Effector memory CD8-positive, alpha-beta T cell (primary cell): ENCODE results near the gene DVL2.

Source experiments
- ATAC-seq: fragments of 150-1000 bp; cut with Tn5 transposase; replicated peaks from 2 replicates; pipeline ENCODE4 v1.10.0; 2021; ENCODE audit warnings: mild to moderate bottlenecking, moderate library complexity
- DNase-seq, 3 experiments: peaks; one replicate each; pipeline ENCODE4 v3.0.0; 2021
- H3K27ac Mint-ChIP-seq, 2 donors: one replicate each; pipeline ENCODE4 v1.8.0; 2022; ENCODE audit warnings: mild to moderate bottlenecking in 2 of 2, mixed read lengths in 2 of 2, moderate library complexity in 2 of 2
- H3K27me3 Mint-ChIP-seq, 2 donors: one replicate each; pipeline ENCODE4 v1.8.0; 2022; ENCODE audit warnings: mixed read lengths in 2 of 2
- H3K36me3 Mint-ChIP-seq: one replicate; pipeline ENCODE4 v1.8.0; 2022; ENCODE audit warnings: mild to moderate bottlenecking, moderate library complexity, mixed read lengths; ENCODE audit not compliant: insufficient read depth
- H3K4me1 Mint-ChIP-seq, 2 donors: one replicate each; pipeline ENCODE4 v1.8.0; 2022; ENCODE audit warnings: low read depth in 2 of 2, mixed read lengths in 2 of 2
- H3K4me3 Mint-ChIP-seq, 2 donors: one replicate each; pipeline ENCODE4 v1.8.0; 2022; ENCODE audit warnings: mild to moderate bottlenecking in 2 of 2, mixed read lengths in 2 of 2, moderate library complexity in 2 of 2
- H3K9me3 Mint-ChIP-seq, 2 donors: one replicate each; pipeline ENCODE4 v1.8.0; 2022; ENCODE audit warnings: mixed read lengths in 2 of 2

Gene DVL2

DNA sequence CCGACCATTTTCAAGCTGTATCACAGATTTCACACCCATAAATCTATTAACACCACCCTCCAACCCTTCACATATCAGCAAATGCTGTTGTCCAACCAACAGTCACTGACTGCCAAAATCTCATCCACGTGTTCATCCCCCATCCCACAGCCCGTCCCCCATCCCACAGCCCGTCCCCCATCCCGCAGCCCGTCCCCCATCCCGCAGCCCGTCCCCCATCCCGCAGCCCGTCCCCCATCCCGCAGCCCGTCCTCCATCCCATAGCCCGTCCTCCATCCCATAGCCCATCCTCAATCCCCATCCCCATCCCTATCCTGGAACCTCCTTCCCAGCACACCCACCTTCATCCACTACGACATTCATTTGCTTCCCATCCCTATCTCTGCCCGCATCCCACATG is 28.8 kb downstream of the DVL2 start:
- peak overlapping the region; percentile 80 to 81 for H3K4me3 Mint-ChIP-seq
- ATAC-seq (no peak), DNase-seq (no peak)
- peaks cover 32% of the 10 kb centered on the region for H3K36me3 Mint-ChIP-seq
- H3K9me3 Mint-ChIP-seq: no peaks in the 10 kb centered on the region
- H3K4me1 Mint-ChIP-seq: peaks cover 22 to 34% of the 10 kb centered on the region in 2 donors
- H3K27me3 Mint-ChIP-seq: peaks cover 0 to 20% of the 10 kb centered on the region in 2 donors
- H3K27ac Mint-ChIP-seq: peak overlapping the region; percentile 98

DNA sequence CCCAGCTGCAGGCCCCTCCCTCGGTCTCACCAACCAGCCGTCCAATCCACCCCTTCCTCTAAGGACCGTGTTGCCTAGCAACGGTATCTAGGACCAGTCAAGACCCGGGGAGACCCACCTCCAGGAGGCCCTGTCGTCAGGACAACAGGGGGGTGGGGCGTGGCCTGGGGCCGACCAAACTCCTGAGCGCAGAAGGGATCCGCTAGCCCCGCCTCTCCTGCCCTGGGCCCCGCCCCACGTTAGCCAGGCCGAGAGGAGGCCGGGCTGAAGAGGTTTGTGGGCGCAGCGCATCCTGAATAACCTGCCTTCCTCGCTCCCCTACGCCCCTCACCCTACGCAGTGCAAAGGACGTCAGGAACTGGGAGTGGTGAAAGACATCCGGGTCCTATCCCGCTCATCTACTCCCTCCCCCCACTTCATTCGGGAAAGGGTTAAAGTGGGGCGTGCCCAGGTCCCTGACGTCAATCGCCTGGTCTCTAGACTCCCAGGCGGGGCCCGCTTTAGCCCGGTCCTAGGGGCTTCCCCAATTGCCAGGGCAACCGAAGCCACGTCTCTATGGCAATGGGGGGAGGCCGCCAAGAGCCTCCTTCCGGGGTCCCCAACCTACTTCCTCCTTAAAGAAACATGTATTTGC is 29.4 kb downstream of the DVL2 start:
- Mint-ChIP-seq H3K4me3 (peak overlapping the region; percentile 80 to 81), H3K36me3 (peaks cover 32% of the 10 kb centered on the region), H3K9me3 (no peaks in the 10 kb centered on the region), H3K27me3 (peaks cover 0 to 14% of the 10 kb centered on the region in 2 donors), H3K27ac (peak overlapping the region; percentile 98), H3K4me1 (peaks cover 22 to 34% of the 10 kb centered on the region in 2 donors)
- peak; percentile 78 for ATAC-seq
- peak; percentile 97 to 98 (median 98) for DNase-seq

DNA sequence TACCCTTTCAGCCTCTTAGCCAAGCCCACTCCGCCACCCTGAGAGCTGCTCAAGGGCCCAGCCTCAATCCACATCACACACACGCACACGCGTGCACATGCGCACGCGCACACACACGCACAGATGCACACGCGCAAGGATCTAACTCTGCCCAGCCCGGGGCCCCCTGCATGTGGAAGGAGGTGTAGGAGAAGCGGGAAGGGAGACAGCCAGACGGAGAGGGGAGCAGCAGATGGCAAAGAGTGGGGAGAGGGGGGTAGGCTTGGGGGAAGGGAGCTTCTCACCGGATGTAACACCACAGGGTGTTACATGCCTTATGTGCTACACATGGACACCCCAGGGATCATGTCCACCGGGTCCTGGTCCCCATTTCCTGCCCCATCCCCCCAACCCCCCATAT is 30.0 kb downstream of the DVL2 start:
- Mint-ChIP-seq H3K36me3 (peaks cover 32% of the 10 kb centered on the region), H3K27me3 (peaks cover 0 to 9% of the 10 kb centered on the region in 2 donors), H3K4me3 (peak overlapping the region; percentile 80 to 81), H3K27ac (peak overlapping the region; percentile 98), H3K9me3 (no peaks in the 10 kb centered on the region), H3K4me1 (peaks cover 22 to 34% of the 10 kb centered on the region in 2 donors)
- no peak for DNase-seq
- no peak for ATAC-seq

DNA sequence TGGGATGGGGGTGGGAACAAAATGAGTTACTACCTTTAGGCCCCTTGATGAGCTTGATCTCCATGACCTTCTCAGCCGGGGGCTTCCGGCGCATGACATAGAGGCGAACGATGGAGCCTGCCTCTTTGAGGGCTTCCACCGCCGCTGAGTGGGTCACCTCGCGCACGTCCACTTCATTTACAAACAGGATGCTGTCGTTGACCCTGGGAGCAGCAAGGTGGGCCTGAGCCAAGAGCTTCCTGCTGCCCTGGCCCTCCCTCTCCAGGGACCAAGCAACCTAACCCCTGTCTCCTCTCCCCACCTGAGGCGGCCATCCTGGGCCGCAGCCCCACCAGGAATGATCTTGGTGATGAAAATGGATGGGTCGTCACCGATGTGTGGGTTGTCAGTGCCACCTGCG is 30.9 kb downstream of the DVL2 start:
- Mint-ChIP-seq H3K27me3 (peaks cover 0 to 3% of the 10 kb centered on the region in 2 donors), H3K36me3 (peaks cover 30% of the 10 kb centered on the region), H3K27ac (peak overlapping the region; percentile 98), H3K4me3 (peak overlapping the region; percentile 61 to 80), H3K4me1 (peaks cover 22 to 34% of the 10 kb centered on the region in 2 donors), H3K9me3 (no peaks in the 10 kb centered on the region)
- DNase-seq (no peak), ATAC-seq (no peak)

DNA sequence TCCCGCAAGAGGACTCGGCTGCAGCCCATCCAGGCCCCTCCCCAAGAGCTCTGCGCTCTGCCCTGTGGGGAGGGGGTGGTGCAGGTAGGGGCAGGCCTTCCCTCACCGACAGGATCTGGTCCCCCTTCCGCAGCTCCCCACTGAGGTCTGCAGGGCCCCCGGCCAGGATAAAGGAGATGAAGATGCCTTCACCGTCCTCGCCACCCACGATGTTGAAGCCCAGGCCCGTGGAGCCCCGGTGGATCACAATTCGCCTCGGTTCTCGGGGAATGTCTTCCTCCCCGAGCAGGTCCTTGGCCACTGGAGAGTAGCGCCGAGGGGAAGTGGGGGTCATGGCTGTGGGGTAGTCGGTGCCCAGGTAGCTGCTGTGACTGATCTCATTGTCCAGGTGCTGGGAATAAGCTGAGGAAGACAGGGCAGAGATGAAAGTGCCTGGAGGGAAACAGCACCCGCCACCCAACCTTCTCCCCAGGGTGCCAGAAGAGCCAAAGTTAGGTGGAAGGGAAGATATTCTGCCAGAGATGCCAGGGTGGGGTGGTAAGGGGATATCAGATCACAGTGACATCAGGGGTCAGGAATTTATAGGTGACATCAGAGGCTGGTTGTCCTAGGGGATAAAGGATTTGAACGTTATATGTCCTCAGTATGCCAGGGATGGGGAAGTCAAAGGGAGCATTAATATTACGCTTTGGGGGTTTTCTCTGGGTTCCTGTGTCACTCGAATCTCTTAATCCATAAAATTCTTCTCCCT is 37.5 kb downstream of the DVL2 start:
- no peaks in the 10 kb centered on the region for H3K9me3 Mint-ChIP-seq
- H3K4me1 Mint-ChIP-seq: peaks cover 1 to 5% of the 10 kb centered on the region in 2 donors
- H3K27ac Mint-ChIP-seq: no peak overlapping the region
- H3K27me3 Mint-ChIP-seq: no peaks in the 10 kb centered on the region
- DNase-seq (no peak), ATAC-seq (no peak)
- peaks cover 4% of the 10 kb centered on the region for H3K36me3 Mint-ChIP-seq
- H3K4me3 Mint-ChIP-seq: no peak overlapping the region

DNA sequence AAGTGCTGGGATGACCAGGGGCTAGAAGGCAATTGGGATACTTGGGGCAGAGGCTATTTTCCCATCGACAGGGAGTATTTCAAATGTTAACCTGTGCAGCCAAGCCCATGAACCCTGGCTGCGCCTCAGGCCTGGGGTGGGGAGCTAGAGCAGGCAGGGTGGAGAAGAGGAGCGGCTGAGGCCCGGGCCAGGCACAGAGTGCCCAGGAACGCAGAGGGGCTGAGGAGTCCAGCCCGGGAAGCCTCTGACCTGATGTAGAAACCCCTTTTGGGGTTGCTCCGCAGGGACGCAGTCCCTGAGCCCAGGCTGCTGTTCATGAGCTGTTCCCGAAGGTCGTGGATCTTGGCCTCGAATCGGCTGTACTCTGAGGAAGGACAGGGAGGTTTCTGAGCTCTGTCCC is 38.3 kb downstream of the DVL2 start:
- H3K9me3 Mint-ChIP-seq: no peaks in the 10 kb centered on the region
- DNase-seq: no peak
- no peaks in the 10 kb centered on the region for H3K27me3 Mint-ChIP-seq
- H3K4me1 Mint-ChIP-seq: peaks cover 1 to 5% of the 10 kb centered on the region in 2 donors
- no peak overlapping the region for H3K4me3 Mint-ChIP-seq
- ATAC-seq: no peak
- peaks cover 4% of the 10 kb centered on the region for H3K36me3 Mint-ChIP-seq
- H3K27ac Mint-ChIP-seq: peak overlapping the region in 1 of 2 donors; percentile 55

DNA sequence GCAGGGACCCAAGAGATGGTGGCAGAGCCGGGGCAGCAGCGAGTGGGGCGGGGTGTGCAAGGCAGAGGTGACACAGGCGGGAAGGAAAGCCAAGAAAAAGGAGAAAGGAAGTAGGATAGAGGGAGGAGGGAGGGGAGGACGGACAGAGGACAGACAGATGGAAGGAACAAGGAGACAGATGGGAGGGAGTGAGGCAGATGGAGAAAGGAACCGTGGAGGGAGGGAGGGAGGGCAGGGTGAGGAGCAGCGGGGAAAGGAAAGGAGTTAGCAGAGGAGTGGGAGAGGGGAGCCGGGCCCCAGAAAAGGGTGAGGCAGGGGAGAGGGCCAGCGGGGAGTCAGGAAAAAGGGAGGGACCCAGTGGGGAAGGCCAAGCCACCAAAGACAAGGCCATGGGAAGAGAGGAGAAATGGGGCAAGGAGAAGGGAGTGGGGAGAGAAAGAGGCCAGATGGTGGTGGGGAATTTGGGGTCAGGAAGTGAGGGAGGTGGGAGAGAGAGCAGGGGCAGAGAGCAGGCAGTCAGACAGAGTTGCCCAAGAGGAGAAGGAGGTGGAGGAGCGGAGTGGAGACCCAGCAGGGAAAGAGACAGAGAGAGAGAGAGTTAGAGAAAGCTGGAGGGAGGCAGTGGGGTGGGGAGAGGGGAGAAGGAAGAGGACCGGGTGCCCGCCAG is 41.9 kb downstream of the DVL2 start:
- H3K36me3 Mint-ChIP-seq: peaks cover 7% of the 10 kb centered on the region
- H3K9me3 Mint-ChIP-seq: no peaks in the 10 kb centered on the region
- ATAC-seq: no peak
- DNase-seq: no peak
- no peaks in the 10 kb centered on the region for H3K27me3 Mint-ChIP-seq
- peaks cover 1 to 5% of the 10 kb centered on the region in 2 donors for H3K4me1 Mint-ChIP-seq
- H3K27ac Mint-ChIP-seq: peak overlapping the region; percentile 32 to 60
- no peak overlapping the region for H3K4me3 Mint-ChIP-seq

DNA sequence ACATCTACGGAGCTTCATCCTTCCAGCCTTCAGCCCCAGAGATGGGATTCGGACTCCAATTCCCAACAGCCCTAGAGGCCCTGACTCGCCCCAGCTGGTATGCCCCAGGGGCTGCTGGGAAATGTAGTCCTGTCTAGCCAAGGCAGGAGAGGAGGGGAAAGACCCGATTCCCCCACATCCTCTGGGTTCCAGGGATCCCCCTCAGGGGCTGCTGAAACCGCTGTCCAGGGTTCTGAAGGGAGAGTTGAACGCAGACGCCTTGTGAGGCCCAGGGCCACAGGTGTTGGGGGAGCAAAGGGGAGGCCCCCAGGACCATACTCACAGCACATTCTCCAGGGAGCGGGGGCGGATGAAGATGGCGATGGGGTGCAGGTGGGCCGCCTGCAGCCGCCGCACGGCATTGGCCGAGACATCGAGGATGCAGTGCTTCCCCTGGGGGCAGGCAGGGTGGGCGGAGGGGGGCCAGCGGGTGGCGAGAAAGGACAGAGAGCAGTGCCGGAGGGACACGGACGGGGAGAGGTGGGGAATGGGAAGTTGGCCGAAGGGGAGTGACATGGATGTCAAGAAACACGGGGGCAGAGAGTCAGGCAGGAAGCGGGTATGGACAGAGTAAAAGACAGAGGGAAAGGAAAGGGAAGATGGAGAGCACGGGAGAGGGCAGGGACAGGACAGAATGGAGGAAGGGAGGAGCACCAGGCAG is 42.6 kb downstream of the DVL2 start:
- no peak for DNase-seq
- Mint-ChIP-seq H3K27me3 (no peaks in the 10 kb centered on the region), H3K4me3 (no peak overlapping the region), H3K4me1 (peaks cover 1 to 5% of the 10 kb centered on the region in 2 donors), H3K9me3 (no peaks in the 10 kb centered on the region), H3K27ac (peak overlapping the region; percentile 32 to 60), H3K36me3 (peaks cover 7% of the 10 kb centered on the region)
- peak; percentile 51 for ATAC-seq

DNA sequence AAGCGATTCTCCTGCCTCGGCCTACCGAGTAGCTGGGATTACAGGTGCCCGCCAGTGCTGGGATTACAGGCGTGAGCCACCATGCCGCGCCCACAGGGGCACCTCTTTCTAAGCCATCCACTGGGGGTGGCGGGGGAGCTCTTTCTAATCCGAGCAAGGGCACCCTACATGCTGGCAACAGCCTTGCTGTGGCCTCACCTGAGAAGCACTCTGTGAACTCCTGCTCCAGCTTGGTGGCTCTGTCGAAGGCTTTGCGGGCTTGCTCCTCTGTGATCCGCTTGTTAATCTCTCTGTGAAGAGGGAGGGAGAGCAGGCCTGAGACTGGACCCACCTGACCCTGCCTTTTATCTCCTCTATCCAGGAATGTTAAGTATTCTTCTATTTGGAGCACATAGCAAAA is 43.2 kb downstream of the DVL2 start:
- Mint-ChIP-seq H3K4me3 (no peak overlapping the region), H3K9me3 (no peaks in the 10 kb centered on the region), H3K27ac (peak overlapping the region in 1 of 2 donors; percentile 60), H3K36me3 (peaks cover 7% of the 10 kb centered on the region), H3K4me1 (peaks cover 5% of the 10 kb centered on the region in 2 donors), H3K27me3 (no peaks in the 10 kb centered on the region)
- no peak for ATAC-seq
- no peak for DNase-seq

DNA sequence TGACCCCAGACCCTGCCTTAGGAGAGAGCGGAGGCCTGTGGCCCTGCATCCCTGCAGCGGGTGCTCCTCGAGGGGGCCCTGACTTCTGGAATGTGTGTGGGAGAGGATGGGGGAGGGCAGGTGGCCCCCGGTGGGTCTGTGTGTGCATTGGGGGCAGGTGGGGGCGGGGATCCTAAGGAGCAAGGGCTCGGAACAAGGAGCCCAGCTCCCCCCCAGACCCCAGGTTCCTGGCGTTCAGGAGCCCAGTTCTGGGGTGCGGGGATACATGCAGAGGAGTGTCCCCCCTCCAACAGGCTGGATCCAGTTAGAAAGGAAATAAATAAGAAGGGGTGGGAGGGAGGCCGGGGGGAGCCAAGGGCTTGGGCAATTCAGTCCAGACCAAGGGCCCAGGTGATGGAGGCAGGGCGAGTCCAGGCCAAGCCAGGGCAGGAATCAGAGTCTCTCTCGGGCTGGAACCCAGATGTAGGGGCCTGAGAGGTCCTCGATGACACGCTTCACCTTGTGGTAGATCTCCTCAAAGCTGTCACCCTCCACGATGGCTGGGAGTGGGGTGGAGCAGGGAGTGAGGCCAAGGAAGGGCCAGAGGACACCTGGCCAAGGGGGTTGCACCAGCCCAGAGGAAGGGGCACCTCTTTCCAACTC is 43.9 kb downstream of the DVL2 start:
- no peak overlapping the region for H3K4me3 Mint-ChIP-seq
- H3K27me3 Mint-ChIP-seq: no peaks in the 10 kb centered on the region
- DNase-seq: no peak
- ATAC-seq: no peak
- H3K36me3 Mint-ChIP-seq: peaks cover 7% of the 10 kb centered on the region
- no peaks in the 10 kb centered on the region for H3K9me3 Mint-ChIP-seq
- H3K4me1 Mint-ChIP-seq: peaks cover 4 to 5% of the 10 kb centered on the region in 2 donors
- H3K27ac Mint-ChIP-seq: no peak overlapping the region

DNA sequence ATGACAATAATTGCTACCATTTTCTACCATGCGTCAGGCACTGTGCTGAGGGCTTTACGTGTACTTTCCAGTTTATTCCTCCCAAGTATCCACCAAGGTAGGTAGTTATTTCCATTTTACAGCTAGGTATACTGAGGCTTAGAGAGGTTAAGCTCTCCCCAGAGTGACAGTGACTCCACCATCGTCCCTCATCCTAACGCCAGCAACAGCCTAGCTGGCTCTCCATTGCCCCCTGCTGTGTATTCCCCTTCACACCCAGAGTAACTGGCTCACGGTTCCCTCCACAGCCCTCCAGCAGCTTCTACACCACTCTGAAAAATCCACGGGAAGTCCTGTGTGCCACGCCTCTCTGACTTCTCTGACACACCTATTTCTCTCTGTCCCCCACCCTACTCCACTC is 48.1 kb downstream of the DVL2 start:
- ATAC-seq (no peak), DNase-seq (no peak)
- no peaks in the 10 kb centered on the region for H3K27me3 Mint-ChIP-seq
- H3K36me3 Mint-ChIP-seq: peaks cover 4% of the 10 kb centered on the region
- H3K9me3 Mint-ChIP-seq: no peaks in the 10 kb centered on the region
- H3K4me1 Mint-ChIP-seq: peaks cover 0 to 6% of the 10 kb centered on the region in 2 donors
- no peak overlapping the region for H3K27ac Mint-ChIP-seq
- H3K4me3 Mint-ChIP-seq: no peak overlapping the region

DNA sequence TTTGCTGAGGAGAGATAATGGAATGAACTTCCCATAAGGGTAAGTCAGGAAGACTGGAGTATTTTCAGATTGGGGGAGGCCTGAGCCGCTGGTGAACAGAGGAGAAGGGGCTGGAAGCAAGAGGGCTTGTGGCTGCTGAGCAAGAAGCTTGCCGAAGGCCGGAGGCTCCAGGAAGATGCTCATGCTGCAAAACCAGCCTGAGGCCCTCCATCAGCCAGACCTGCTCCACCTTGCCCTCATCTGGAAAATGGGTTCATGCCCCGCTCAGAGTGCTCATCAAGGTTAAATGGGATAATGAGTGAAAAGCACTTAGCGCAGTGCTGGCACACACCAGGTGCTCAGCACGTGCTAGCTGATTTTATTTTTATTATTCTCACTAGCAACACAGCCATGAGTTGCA is 49.7 kb downstream of the DVL2 start:
- ATAC-seq (no peak), DNase-seq (no peak)
- no peaks in the 10 kb centered on the region for H3K9me3 Mint-ChIP-seq
- no peaks in the 10 kb centered on the region for H3K27me3 Mint-ChIP-seq
- no peak overlapping the region for H3K27ac Mint-ChIP-seq
- no peak overlapping the region for H3K4me3 Mint-ChIP-seq
- H3K4me1 Mint-ChIP-seq: peaks cover 0 to 6% of the 10 kb centered on the region in 2 donors
- H3K36me3 Mint-ChIP-seq: no peaks in the 10 kb centered on the region

DNA sequence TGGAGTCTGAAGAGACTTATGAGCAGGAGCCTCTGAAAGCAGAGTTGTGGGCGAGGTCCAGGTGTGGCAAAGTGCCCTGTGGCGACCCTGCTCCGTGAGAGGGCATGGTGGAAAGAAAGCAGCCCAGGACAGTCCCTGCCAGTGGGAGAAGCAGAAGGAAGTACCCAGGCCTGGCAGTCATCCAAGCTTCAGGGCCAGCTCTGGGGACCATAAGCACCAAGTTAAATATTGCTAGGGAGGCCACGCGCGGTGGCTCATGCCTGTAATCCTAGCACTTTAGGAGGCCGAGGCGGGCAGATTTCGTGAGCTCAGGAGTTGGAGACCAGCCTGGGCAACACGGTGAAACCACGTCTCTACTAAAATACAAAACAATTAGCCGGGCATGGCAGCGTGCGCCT is 50.2 kb downstream of the DVL2 start:
- ATAC-seq (no peak), DNase-seq (no peak)
- Mint-ChIP-seq H3K27ac (no peak overlapping the region), H3K4me3 (no peak overlapping the region), H3K27me3 (no peaks in the 10 kb centered on the region), H3K4me1 (peaks cover 0 to 6% of the 10 kb centered on the region in 2 donors), H3K36me3 (no peaks in the 10 kb centered on the region), H3K9me3 (no peaks in the 10 kb centered on the region)
